ENCODE measurements around the gene STRIT1.

DNA sequence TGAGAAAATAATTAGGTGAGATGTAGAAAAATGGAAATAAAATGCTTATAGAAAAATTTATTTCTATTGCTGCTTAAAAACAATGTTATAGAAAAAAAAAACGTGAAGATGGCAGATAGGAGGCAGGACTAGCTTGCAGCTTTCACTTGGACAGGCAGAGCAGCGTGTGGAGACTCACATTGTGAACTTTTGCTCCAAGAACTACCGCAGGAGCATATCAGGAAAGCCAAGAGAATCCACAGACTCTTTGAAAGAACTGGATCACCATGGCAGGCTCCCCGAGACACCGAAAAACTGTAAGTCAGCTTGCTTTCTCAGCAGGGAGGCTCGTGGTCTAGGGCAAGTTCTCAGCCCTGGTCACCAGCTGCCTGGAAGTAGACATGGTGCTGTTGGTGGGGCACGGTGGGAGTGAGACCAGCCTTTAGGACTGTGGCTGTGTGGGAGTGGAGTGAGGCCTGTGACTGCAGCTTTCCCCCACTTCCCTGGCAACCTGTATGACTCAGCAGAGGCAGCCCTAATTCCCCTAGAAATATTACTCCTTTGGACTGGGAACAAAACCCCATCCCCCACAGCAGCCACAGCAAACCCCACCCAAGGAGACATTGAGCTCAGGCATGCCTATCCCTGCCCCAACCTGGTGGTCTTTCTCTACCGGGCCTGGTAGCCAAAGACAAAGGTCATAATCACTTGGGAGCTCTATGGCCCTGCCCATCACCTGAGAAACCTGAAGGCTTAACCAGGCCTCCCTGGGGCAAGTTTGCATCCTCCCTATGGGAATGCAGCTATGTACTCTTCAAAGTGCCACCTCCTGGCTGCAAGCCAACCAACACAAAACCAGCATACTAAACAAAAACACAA lies 22.8 kb downstream of the STRIT1 start:
- TF ChIP-seq, protein P1, sequence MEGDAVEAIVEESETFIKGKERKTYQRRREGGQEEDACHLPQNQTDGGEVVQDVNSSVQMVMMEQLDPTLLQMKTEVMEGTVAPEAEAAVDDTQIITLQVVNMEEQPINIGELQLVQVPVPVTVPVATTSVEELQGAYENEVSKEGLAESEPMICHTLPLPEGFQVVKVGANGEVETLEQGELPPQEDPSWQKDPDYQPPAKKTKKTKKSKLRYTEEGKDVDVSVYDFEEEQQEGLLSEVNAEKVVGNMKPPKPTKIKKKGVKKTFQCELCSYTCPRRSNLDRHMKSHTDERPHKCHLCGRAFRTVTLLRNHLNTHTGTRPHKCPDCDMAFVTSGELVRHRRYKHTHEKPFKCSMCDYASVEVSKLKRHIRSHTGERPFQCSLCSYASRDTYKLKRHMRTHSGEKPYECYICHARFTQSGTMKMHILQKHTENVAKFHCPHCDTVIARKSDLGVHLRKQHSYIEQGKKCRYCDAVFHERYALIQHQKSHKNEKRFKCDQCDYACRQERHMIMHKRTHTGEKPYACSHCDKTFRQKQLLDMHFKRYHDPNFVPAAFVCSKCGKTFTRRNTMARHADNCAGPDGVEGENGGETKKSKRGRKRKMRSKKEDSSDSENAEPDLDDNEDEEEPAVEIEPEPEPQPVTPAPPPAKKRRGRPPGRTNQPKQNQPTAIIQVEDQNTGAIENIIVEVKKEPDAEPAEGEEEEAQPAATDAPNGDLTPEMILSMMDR (conservative IDR thresholded peaks at IDR 0.05 in 1 of 2, IDR thresholded peaks at IDR 0.05 in 1 of 2; ENCODE audit: extremely low read depth in 1 of 2, insufficient read depth in 1 of 2, low read depth in 1 of 2, low read length in 2 of 2): no peak
- TF ChIP-seq EZH2 (IDR thresholded peaks at IDR 0.05; ENCODE audit: borderline replicate concordance, low read length): no peak
